Right kidney (tissue), 1 donor: Measurements from ENCODE around the gene ENTPD8.

Experiments used
- DNase-seq: peaks from one replicate; pipeline ENCODE4 v3.0.0-alpha.2; 2016

ENTPD8 gene

GRCh38 chr9:137431416-137431931 is 9.7 kb downstream of the ENTPD8 start:
- peak; percentile 0 for DNase-seq

DNA sequence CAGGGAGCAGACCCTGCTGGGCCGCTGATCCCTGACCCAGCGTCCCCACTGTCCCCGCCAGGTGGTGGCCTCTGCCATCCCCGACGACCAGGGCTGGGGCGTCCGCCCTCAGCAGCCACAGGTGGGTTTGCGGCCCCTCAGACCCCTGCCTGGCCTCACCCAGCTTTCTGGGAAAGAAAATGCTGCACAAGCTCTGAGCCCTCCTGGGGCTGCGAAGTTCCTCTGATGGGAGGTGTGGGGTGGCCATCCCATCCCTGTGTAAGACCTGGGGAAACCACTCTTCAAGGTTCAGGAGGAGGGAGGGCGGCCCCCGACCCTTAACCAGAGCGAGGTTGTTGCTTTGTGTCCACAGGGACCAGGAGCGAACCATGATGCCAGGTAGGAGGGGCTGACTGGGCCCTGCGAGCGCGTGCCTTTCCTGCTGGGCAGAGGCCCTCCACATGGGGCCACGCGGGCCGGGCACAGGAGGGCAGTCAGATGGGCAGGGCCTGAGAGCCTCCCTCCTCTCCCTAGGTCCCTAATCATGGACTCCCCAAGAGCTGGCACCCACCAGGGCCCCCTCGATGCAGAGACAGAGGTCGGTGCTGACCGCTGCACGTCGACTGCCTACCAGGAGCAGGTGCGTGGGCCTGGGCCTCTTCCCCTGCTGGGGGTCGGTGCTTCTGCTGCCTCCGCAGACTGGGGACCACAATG is 10.3 kb downstream of the ENTPD8 start:
- peak; percentile 5 for DNase-seq

GRCh38 chr9:137429974-137430722 is 11.0 kb downstream of the ENTPD8 start:
- DNase-seq: no peak

DNA sequence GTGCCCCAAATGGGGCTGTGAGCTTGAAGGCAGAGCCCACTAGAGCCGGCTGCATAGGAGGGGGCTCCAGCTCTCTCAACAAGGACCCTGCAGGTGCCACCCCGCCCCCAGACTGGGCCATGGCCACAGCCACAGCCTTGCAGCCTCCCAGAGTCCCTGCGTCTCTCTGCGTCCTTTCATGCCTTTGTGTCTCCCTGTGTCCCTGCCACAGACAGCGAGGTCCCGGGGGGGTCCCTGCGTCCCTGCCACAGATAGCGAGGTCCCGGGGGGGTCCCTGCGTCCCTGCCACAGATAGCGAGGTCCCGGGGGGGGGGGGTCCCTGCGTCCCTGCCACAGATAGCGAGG is 11.6 kb downstream of the ENTPD8 start:
- no peak for DNase-seq

- DNase-seq: no peak
Observed at GRCh38 chr9:137428841-137429545, 12.2 kb downstream of the ENTPD8 start.

GRCh38 chr9:137428311-137428630 is 12.9 kb downstream of the ENTPD8 start:
- no peak for DNase-seq

DNA sequence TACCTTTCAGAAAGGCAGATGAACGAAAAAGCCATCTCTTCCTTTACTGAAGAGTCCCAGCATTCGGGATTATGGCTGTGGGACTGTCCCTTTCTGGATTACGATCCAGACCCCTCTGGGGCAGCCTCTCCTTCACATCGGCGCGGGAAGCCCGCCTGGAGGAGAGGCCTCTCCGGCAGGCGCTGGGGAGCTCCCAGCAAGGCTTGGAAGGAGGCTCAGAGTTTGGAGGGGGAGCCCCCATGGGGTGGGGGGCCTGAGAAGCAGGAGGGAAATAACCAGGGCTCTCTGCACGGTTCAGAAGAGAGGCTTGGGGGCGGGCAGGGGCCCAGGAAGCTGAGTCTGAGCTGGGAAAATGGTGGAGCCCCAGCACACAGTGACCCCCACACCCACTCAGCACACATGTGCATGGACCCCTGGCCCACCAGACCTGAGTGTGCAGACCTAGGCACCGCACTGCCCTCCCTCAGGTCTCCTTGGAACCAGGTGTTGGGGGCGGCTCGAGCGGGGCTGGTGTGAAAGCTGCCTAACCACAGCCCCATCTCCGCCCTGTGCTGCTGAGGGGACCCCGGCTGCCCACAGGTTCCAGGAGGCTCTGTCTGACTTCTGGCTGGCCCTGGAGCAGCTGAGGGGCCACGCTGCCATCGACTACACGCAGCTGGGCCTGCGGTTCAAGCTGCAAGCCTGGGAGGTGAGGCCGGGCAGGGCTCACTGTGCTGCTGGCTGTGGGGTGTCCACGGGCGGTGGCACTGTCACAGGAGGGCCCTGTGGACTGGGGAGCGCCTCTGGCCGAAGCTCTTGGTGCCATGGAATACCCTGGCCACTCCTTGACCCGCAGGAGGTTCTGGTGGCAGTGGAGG is 13.5 kb downstream of the ENTPD8 start:
- no peak for DNase-seq

DNA sequence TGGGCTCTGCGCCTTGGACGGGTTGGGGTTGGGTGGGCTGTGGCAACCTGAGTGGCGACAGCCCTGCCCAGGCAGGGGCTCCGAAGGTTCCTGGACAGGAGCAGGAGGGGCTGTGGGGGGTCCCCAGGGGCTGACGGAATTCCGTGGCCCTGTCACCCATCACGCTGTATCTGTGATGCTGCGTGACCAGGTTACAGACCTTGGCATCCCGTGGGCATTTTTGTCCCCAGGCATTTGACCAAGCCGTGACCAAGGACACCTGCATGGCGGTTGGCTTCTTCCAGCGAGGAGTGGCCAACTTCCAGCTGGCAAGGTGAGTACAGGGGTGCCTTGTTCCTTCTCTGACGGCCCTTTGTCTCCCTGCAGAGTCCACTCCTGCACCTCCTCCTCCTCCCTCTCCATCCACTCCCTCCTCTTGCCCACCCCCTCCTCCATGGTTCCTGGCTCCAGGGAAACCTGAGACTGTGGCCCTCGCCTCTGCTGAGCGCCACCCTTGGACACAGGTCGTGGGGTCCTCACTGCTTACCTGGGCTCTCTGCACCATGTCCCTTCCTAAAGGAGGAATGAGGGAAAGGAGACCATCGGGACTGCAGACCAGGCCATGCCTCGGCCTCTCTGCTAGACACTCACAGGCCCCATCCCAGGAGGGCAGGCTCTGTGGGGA is 15.0 kb downstream of the ENTPD8 start:
- no peak for DNase-seq

- peak; percentile 61 for DNase-seq
Observed at GRCh38 chr9:137423514-137424291, 17.5 kb downstream of the ENTPD8 start.

DNA sequence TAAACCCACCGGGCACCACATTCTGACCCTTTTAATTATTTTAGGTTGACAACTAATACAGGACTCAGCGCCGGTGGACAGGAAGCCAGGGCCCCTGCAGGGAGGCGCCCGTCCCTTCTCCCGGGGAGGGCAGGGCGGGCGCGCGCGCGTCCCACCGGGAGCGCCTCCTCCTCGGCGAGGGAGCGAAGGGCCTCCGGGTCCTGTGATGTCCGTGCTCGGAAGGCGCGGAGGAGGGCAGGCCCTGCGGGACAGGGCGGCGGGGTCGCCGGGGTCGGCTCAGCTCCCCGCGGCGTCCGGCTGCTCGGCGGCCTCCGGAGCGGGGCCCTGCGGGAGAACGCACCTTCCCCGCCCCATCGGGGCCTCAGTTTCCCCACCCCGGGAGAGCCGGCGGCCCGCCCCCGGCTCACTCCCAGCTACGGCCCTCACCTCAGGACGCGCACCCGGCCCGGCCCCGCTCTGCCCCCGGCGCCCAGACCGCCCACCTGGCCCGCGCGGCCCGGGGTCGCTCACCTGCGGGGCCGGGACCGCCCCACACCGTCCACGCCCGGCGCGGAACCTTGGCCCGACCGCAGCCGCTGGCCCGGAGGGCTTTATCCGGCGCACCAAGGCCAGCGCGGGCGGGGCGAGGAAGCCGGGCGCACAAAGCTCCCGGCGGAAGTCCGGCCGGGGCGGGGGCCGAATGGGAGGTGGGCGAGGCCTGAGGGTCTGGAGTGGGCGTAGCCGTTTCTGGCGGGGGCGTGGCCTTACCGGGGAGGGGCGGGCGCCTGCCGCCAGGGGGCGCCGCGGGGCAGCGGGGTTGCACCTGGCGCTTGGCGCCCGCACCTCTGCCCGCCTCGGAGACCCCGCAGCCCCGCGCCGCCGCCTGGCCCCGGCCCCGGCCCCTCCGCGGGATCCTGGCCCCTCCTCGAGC is 18.3 kb downstream of the ENTPD8 start, which contains the start of the genes EXD3 and NOXA1:
TSS of gene EXD3 (minus strand) at position 559 of the 910 bp plus-strand sequence. CDS start 27,805 bp downstream, outside the sequence.
TSS of gene NOXA1 (plus strand) at position 790 of the 910 bp plus-strand sequence. CDS start 137 bp downstream, outside the sequence.
- peak; percentile 81 for DNase-seq

- no peak for DNase-seq
Observed at GRCh38 chr9:137421838-137422603, 19.1 kb downstream of the ENTPD8 start.

- no peak for DNase-seq
Observed at GRCh38 chr9:137417161-137418021, 23.8 kb downstream of the ENTPD8 start.

- DNase-seq: no peak
Observed at GRCh38 chr9:137416563-137417151, 24.5 kb downstream of the ENTPD8 start.

DNA sequence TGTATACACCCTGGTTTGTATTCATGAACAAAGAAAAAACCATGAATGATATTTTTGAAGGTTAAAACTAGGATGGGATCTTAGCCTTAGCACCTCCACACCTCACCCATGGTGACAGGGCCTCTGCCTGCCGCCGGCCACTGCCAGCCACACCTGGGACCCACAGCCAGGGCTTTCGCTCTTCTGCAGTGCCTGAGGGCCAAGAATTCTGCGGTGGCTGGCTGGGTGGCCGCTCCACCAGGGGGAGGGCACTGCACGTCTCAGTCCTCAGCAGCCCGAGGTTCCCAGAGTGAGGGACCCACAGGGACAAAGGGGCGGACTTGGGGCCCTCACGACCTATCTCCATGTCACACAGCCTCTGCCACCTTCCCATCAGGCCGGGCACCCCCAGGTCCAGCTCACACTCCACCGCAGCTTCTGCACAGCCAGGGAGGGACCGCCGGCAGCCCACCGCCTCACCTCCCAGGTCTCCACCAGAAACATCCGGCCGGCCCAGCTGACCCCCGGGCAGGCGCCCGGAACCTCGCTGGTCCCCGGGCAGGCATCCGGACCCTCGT is 25.1 kb downstream of the ENTPD8 start:
- no peak for DNase-seq

- DNase-seq: no peak
Observed at GRCh38 chr9:137415451-137415850, 25.7 kb downstream of the ENTPD8 start.

- no peak for DNase-seq
Observed at GRCh38 chr9:137412431-137412830, 28.7 kb downstream of the ENTPD8 start.
